Measurements from ENCODE around the gene LILRA5.
"Not testable (repeated sequence)": the region's sequence is repeated elsewhere in the genome, so short reads cannot be mapped to it uniquely, and the experiment has no call there.

LILRA5 gene

GRCh38 chr19:54299515-54299914 is 13.5 kb downstream of the LILRA5 start:
- DNase-seq: no peak

- DNase-seq: no peak
Measured at GRCh38 chr19:54299126-54299498, 13.9 kb downstream of the LILRA5 start.

- DNase-seq: no peak
Measured at GRCh38 chr19:54298357-54299125, 14.4 kb downstream of the LILRA5 start.

GRCh38 chr19:54297759-54298305 is 15.1 kb downstream of the LILRA5 start:
- no peak for DNase-seq

GRCh38 chr19:54294539-54294938 is 18.4 kb downstream of the LILRA5 start:
- DNase-seq: no peak

GRCh38 chr19:54289160-54289559 is 23.8 kb downstream of the LILRA5 start:
- DNase-seq: not testable (repeated sequence)

GRCh38 chr19:54287456-54287855 is 25.5 kb downstream of the LILRA5 start:
- no peak for DNase-seq

GRCh38 chr19:54286283-54286682 is 26.7 kb downstream of the LILRA5 start:
- DNase-seq: not testable (repeated sequence)

- not testable (repeated sequence) for DNase-seq
Measured at GRCh38 chr19:54285427-54286056, 27.4 kb downstream of the LILRA5 start.

- DNase-seq: no peak
Measured at GRCh38 chr19:54282686-54283470, 30.1 kb downstream of the LILRA5 start.

GRCh38 chr19:54281729-54282075 is 31.3 kb downstream of the LILRA5 start:
- not testable (repeated sequence) for DNase-seq

GRCh38 chr19:54281007-54281728 is 31.8 kb downstream of the LILRA5 start, which contains the start of gene LILRB2:
LILRB2 (minus strand) TSS chr19:54281110; CDS start chr19:54280496, 614 bp downstream.
- DNase-seq: no peak

- not testable (repeated sequence) for DNase-seq
Measured at GRCh38 chr19:54280441-54280840, 32.5 kb downstream of the LILRA5 start.

- not testable (repeated sequence) for DNase-seq
Measured at GRCh38 chr19:54280025-54280424, 32.9 kb downstream of the LILRA5 start.

- no peak for DNase-seq
Measured at GRCh38 chr19:54279406-54279962, 33.5 kb downstream of the LILRA5 start.

- DNase-seq: not testable (repeated sequence)
Measured at GRCh38 chr19:54278571-54279195, 34.3 kb downstream of the LILRA5 start.

- DNase-seq: not testable (repeated sequence)
Measured at GRCh38 chr19:54278056-54278455, 34.9 kb downstream of the LILRA5 start.

GRCh38 chr19:54277111-54277615 is 35.8 kb downstream of the LILRA5 start:
- not testable (repeated sequence) for DNase-seq

- no peak for DNase-seq
Measured at GRCh38 chr19:54275951-54276350, 37.0 kb downstream of the LILRA5 start.

GRCh38 chr19:54274516-54274915 is 38.5 kb downstream of the LILRA5 start:
- DNase-seq: not testable (repeated sequence)

GRCh38 chr19:54273821-54274220 is 39.1 kb downstream of the LILRA5 start:
- no peak for DNase-seq

Measured in activated CD4-positive, alpha-beta T cell treated with anti-CD3 and anti-CD28 coated beads, Interleukin-10, Interleukin-2, amounts not matched to agents 100 ng/mL and 50 ng/mL, durations not matched to agents 16 hours and 8 hours (primary cell).